Fibroblast of lung (primary cell): Measurements from ENCODE around the gene DEDD2. TPM values are rescaled to one million over a fixed set of nuclear protein-coding genes. Genes with fewer than 3 reads are reported as not detected.

Experiments used
- DNase-seq, 2 donors: peaks; one replicate each; pipeline versions ENCODE4 v3.0.0 to v3.0.0-alpha.2; 2010; ENCODE audit warnings: low read depth in 2 of 2
- H2AFZ ChIP-seq: 2 replicates; pipeline ENCODE4 v1.5.1; 2012; ENCODE audit warnings: low read length, control low read depth, inconsistent platforms
- H3K27ac ChIP-seq: 2 replicates; pipeline ENCODE4 v1.5.1; 2011; ENCODE audit warnings: low read length, control low read depth; ENCODE audit not compliant: insufficient read depth
- H3K27me3 ChIP-seq: 2 replicates; pipeline ENCODE4 v1.5.1; 2011; ENCODE audit warnings: mild to moderate bottlenecking, low read length; ENCODE audit not compliant: control insufficient read depth, insufficient read depth
- H3K36me3 ChIP-seq: 2 replicates; pipeline ENCODE4 v1.5.1; 2011; ENCODE audit warnings: low read length; ENCODE audit not compliant: control insufficient read depth, insufficient read depth
- H3K4me1 ChIP-seq: 2 replicates; pipeline ENCODE4 v1.5.1; 2011; ENCODE audit warnings: low read length; ENCODE audit not compliant: control insufficient read depth, insufficient read depth; ENCODE audit errors: extremely low read depth
- H3K4me2 ChIP-seq: 2 replicates; pipeline ENCODE4 v1.5.1; 2011; ENCODE audit warnings: low read length, control low read depth; ENCODE audit not compliant: insufficient read depth; ENCODE audit errors: extremely low read depth
- H3K4me3 ChIP-seq, 4 experiments: fragments of 200-600 bp in 1 of 4; sonication (generic) in 1 of 4; replicated peaks in 1 of 4; 2 replicates each; pipeline ENCODE4 v1.5.1; 2011 to 2016; ENCODE audit warnings: low read length in 4 of 4, low read depth in 3 of 4, mild to moderate bottlenecking in 3 of 4, control low read depth in 2 of 4, inconsistent platforms in 1 of 4, mixed read lengths in 1 of 4; ENCODE audit not compliant: insufficient read depth in 1 of 4; ENCODE audit errors: control extremely low read depth in 1 of 4
- H3K79me2 ChIP-seq: 2 replicates; pipeline ENCODE4 v1.5.1; 2012; ENCODE audit warnings: mild to moderate bottlenecking, low read length, inconsistent platforms; ENCODE audit not compliant: control insufficient read depth, insufficient read depth
- H3K9ac ChIP-seq: 2 replicates; pipeline ENCODE4 v1.5.1; 2011; ENCODE audit warnings: mild to moderate bottlenecking, low read length, control low read depth; ENCODE audit not compliant: insufficient read depth
- H3K9me3 ChIP-seq: 2 replicates; pipeline ENCODE4 v1.5.1; 2012; ENCODE audit warnings: low read depth, low read length; ENCODE audit not compliant: control insufficient read depth, insufficient read depth
- H4K20me1 ChIP-seq: 2 replicates; pipeline ENCODE4 v1.5.1; 2011; ENCODE audit warnings: low read length; ENCODE audit not compliant: control insufficient read depth, insufficient read depth; ENCODE audit errors: extremely low read depth
- CTCF ChIP-seq, 2 donors: IDR thresholded peaks in 1 of 2; conservative IDR thresholded peaks in 1 of 2; 1 replicate in 1 of 2; 2 replicates in 1 of 2; pipeline ENCODE4 v1.5.1; 2011 to 2012; ENCODE audit warnings: low read length in 2 of 2, control low read depth in 1 of 2, inconsistent platforms in 1 of 2, low read depth in 1 of 2, mild to moderate bottlenecking in 1 of 2
- EZH2 ChIP-seq: IDR thresholded peaks from 2 replicates; pipeline ENCODE4 v1.5.1; 2012; ENCODE audit warnings: low read length, control low read depth, mild to moderate bottlenecking; ENCODE audit errors: missing control alignments
- polyA plus RNA-seq, 2 donors: library from polyadenylated mRNA; depleted of rRNA in 1 of 2; stranded (reverse) in 1 of 2; unstranded in 1 of 2; fragments of >200 nt; gene quantifications; 2 replicates each; pipeline ENCODE4 v1.2.1, GENCODE V29; 2011 to 2012; ENCODE audit warnings: missing spikeins in 1 of 2
- total RNA-seq: library from RNA; depleted of rRNA; stranded (reverse); fragments of >200 nt; gene quantifications from 2 replicates; pipeline ENCODE4 v1.2.1, GENCODE V29; 2014

Gene DEDD2
- total and polyA plus RNA-seq, 2 donors (not counting 1 experiment from before 2014, with no cell fraction given) = 10.0 to 17.8 TPM

- Histone ChIP-seq H3K27me3 (no peaks in the 10 kb centered on the region), H3K4me1 (peaks cover 21% of the 10 kb centered on the region), H3K27ac (no peak overlapping the region), H4K20me1 (no peaks in the 10 kb centered on the region), H3K4me2 (no peak overlapping the region), H3K36me3 (peaks cover 11% of the 10 kb centered on the region), H3K4me3 (no peak overlapping the region), H2AFZ (no peak overlapping the region), H3K79me2 (peaks cover 2% of the 10 kb centered on the region), H3K9me3 (no peaks in the 10 kb centered on the region), H3K9ac (no peak overlapping the region)
- DNase-seq = no peak
- TF ChIP-seq EZH2 (no peak), CTCF (conservative IDR thresholded peaks at IDR 0.05 in 1 of 2, IDR thresholded peaks at IDR 0.05 in 1 of 2; ENCODE audit: low read depth in 1 of 2, low read length in 2 of 2) (no peak)
Measured at GRCh38 chr19:42208612-42209011, 8.9 kb downstream of the DEDD2 start.

GRCh38 chr19:42207767-42208271 is 9.7 kb downstream of the DEDD2 start:
- peak; percentile 64 to 89 for DNase-seq
- Histone ChIP-seq H3K79me2 (peaks cover 2% of the 10 kb centered on the region), H3K9ac (no peak overlapping the region), H2AFZ (no peak overlapping the region), H3K4me2 (peak overlapping the region; percentile 19), H4K20me1 (no peaks in the 10 kb centered on the region), H3K4me1 (peaks cover 21% of the 10 kb centered on the region), H3K9me3 (no peaks in the 10 kb centered on the region), H3K36me3 (peaks cover 13% of the 10 kb centered on the region), H3K4me3 (no peak overlapping the region), H3K27ac (peak overlapping the region; percentile 56), H3K27me3 (no peaks in the 10 kb centered on the region)
- TF ChIP-seq CTCF (conservative IDR thresholded peaks at IDR 0.05 in 1 of 2, IDR thresholded peaks at IDR 0.05 in 1 of 2; ENCODE audit: low read depth in 1 of 2, low read length in 2 of 2) (no peak), EZH2 (no peak)

- H3K79me2 ChIP-seq = peaks cover 2% of the 10 kb centered on the region
- H3K4me2 ChIP-seq = peak overlapping the region; percentile 45
- no peak for TF ChIP-seq EZH2
- H3K4me1 ChIP-seq = peaks cover 21% of the 10 kb centered on the region
- no peaks in the 10 kb centered on the region for H3K9me3 ChIP-seq
- H3K9ac ChIP-seq = no peak overlapping the region
- H4K20me1 ChIP-seq = no peaks in the 10 kb centered on the region
- H3K4me3 ChIP-seq = no peak overlapping the region
- H3K36me3 ChIP-seq = peaks cover 14% of the 10 kb centered on the region
- peak overlapping the region; percentile 42 for H3K27ac ChIP-seq
- H3K27me3 ChIP-seq = no peaks in the 10 kb centered on the region
- DNase-seq = peak in 1 of 2 donors; percentile 72
- H2AFZ ChIP-seq = no peak overlapping the region
Measured at GRCh38 chr19:42206871-42207755, 10.4 kb downstream of the DEDD2 start.
